CD4-positive, alpha-beta T cell (primary cell): ENCODE data around the gene FERMT2. TPM values are rescaled to one million over a fixed set of nuclear protein-coding genes. Genes with fewer than 3 reads are reported as not detected.

Experiments
- ATAC-seq: fragments of 200-7000 bp; cut with Tn5 transposase; one replicate; pipeline ENCODE4 v1.10.0; 2022; ENCODE audit warnings: mild to moderate bottlenecking; ENCODE audit not compliant: poor library complexity
- CTCF ChIA-PET: fragments of 350-600 bp; sonication (Branson Sonifier 250); formaldehyde crosslinking; loops from one replicate; lab custom pipeline; 2021; ENCODE audit warnings: antibody characterized with exemption, inconsistent platforms; lab: Charles Lee
- POLR2A ChIA-PET: fragments of 350-600 bp; sonication (Branson Sonifier 250); formaldehyde crosslinking; loops from one replicate; lab custom pipeline; 2021; ENCODE audit warnings: antibody characterized with exemption, inconsistent platforms; lab: Charles Lee
- DNase-seq, 14 experiments: peaks; one replicate each; pipeline ENCODE4 v3.0.0-alpha.2; 2013 to 2020; ENCODE audit warnings: mixed read lengths in 2 of 14
- H3K27ac ChIP-seq, 2 donors: one replicate each; pipeline versions ENCODE4 v1.5.1 to v1.7.0; 2013; ENCODE audit warnings: low read length in 2 of 2, low read depth in 1 of 2, mild to moderate bottlenecking in 1 of 2
- H3K27me3 ChIP-seq, 2 experiments: 1 replicate in 1 of 2; 2 replicates in 1 of 2; pipeline versions ENCODE4 v1.6.1 to v1.7.0; 2013; ENCODE audit warnings: low read length in 2 of 2, control low read depth in 1 of 2, mild to moderate bottlenecking in 1 of 2, moderate library complexity in 1 of 2; ENCODE audit not compliant: insufficient read depth in 2 of 2, control insufficient read depth in 1 of 2
- H3K36me3 ChIP-seq: one replicate; pipeline ENCODE4 v1.6.1; 2013; ENCODE audit warnings: low read length, control low read depth; ENCODE audit not compliant: insufficient read depth
- H3K4me1 ChIP-seq: one replicate; pipeline ENCODE4 v1.6.1; 2013; ENCODE audit warnings: low read length, control low read depth; ENCODE audit not compliant: insufficient read depth
- H3K4me3 ChIP-seq: one replicate; pipeline ENCODE4 v1.5.1; 2013; ENCODE audit warnings: mild to moderate bottlenecking, low read length, moderate library complexity
- H3K9me3 ChIP-seq, 2 experiments: 1 replicate in 1 of 2; 2 replicates in 1 of 2; pipeline versions ENCODE4 v1.6.1 to v1.7.0; 2013; ENCODE audit warnings: low read length in 2 of 2, mild to moderate bottlenecking in 2 of 2, control low read depth in 1 of 2, moderate library complexity in 1 of 2; ENCODE audit not compliant: control insufficient read depth in 1 of 2, insufficient read depth in 1 of 2
- H3K27ac Mint-ChIP-seq: one replicate; pipeline ENCODE4 v1.8.0; 2020; ENCODE audit warnings: mixed read lengths
- H3K27me3 Mint-ChIP-seq: one replicate; pipeline ENCODE4 v1.8.0; 2021; ENCODE audit warnings: mixed read lengths
- H3K36me3 Mint-ChIP-seq: one replicate; pipeline ENCODE4 v1.8.0; 2021; ENCODE audit warnings: low read depth, mixed read lengths
- H3K4me1 Mint-ChIP-seq: one replicate; pipeline ENCODE4 v1.8.0; 2021; ENCODE audit warnings: low read depth, mixed read lengths
- H3K4me3 Mint-ChIP-seq: one replicate; pipeline ENCODE4 v1.8.0; 2020; ENCODE audit warnings: mild to moderate bottlenecking, mixed read lengths
- H3K9me3 Mint-ChIP-seq: one replicate; pipeline ENCODE4 v1.8.0; 2020; ENCODE audit warnings: mixed read lengths
- CTCF ChIP-seq: fragments of 200-600 bp; IDR thresholded peaks from one replicate; pipeline ENCODE4 v1.8.0; 2022; ENCODE audit warnings: antibody characterized with exemption, mild to moderate bottlenecking
- intact Hi-C, 2 experiments: fragments of 100-400 bp; cut with DNase I in 1 of 2; cut with micrococcal nuclease in 1 of 2; formaldehyde crosslinking; loops; one replicate each; pipeline versions ENCODE4 v1.15.1 to v1.9.0; 2023 to 2025; cut with DNase I, micrococcal nuclease
- total RNA-seq, 174 experiments: library from RNA in 2 of 174; stranded (reverse) in 2 of 174; gene quantifications; one replicate each; pipeline ENCODE4 v1.2.3 and lab custom pipeline; 2021 to 2026

FERMT2 gene
- total RNA-seq, 2 experiments from 2014 or later = 0.44 to 0.61 TPM

DNA sequence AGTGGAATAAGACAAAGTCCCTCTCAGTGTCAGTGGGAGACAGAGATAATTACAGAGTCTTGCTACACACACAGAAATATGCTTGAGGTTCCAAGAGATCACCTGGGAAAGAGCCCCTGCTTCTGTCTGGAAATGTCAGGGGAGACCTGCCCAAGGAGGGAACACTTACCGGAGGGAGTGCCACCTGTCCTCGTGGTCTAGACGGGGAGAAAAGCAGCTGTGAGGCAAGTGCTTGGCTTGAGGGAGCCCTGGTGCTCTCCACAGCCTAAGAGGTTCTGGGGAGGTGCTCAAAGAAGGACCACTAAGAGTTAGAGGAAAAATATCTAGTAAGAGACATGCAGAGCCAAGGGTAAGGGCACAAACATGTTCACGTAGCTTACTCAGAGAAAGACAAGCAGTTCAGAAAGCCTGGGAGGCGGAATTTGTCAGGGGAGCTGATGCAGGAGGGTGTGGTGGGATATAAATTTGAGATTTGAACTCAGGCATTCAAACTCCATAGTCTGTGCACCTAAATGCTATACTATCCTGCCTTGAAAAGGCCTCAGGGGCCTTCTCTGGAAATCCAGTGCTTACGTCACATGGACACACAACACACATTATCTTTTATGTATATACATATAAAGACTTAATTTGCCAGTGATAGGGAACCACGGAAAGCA, 121.2 kb downstream of the FERMT2 start:
- Mint-ChIP-seq H3K4me3 (no peak overlapping the region), H3K27ac (no peak overlapping the region), H3K4me1 (no peaks in the 10 kb centered on the region), H3K27me3 (peaks cover 2% of the 10 kb centered on the region), H3K36me3 (no peaks in the 10 kb centered on the region), H3K9me3 (no peaks in the 10 kb centered on the region)
- ChIA-PET CTCF (interaction anchor here (0.7 kb wide), 1 partner anchor 131 kb away, joined by 5 read pairs; no protein-coding TSS in a partner anchor), POLR2A (no interaction called here)
- no peak for DNase-seq
- Histone ChIP-seq H3K27ac (no peak overlapping the region), H3K36me3 (no peaks in the 10 kb centered on the region), H3K4me3 (no peak overlapping the region), H3K27me3 (no peaks in the 10 kb centered on the region), H3K4me1 (no peaks in the 10 kb centered on the region), H3K9me3 (no peaks in the 10 kb centered on the region)
- intact Hi-C loops = no loop called here
- ATAC-seq = no peak
- no peak for TF ChIP-seq CTCF

DNA sequence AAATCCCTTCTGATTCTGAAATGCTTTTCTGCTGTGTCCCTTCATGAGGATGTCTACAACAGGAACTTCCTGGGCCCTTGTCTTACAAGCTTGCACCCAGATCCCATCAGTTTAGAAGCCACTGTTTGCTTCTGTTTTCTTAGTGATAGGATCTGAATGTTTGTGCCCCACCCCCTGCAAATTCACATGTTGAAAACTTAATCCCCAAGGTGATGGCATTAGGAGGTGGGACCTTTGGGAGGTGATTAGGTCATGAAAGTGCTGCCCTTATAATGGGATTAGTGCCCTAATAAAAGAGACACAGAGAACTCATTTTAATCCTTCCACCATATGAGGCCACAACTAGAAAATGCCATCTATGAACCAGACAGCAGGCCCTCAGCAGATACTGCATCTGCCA, 123.4 kb downstream of the FERMT2 start:
- CTCF ChIA-PET = no interaction called here
- intact Hi-C loops = no loop called here
- Mint-ChIP-seq H3K27me3 (peaks cover 5% of the 10 kb centered on the region), H3K36me3 (no peaks in the 10 kb centered on the region), H3K27ac (no peak overlapping the region), H3K9me3 (no peaks in the 10 kb centered on the region), H3K4me1 (no peaks in the 10 kb centered on the region), H3K4me3 (no peak overlapping the region)
- TF ChIP-seq CTCF = no peak
- no peaks in the 10 kb centered on the region for H3K4me1 ChIP-seq
- H3K9me3 ChIP-seq = no peaks in the 10 kb centered on the region
- no peaks in the 10 kb centered on the region for H3K27me3 ChIP-seq
- no peak overlapping the region for H3K27ac ChIP-seq
- H3K4me3 ChIP-seq = no peak overlapping the region
- DNase-seq (no peak), ATAC-seq (no peak)
- no peaks in the 10 kb centered on the region for H3K36me3 ChIP-seq
- POLR2A ChIA-PET = interaction anchor here (0.6 to 0.7 kb wide), 2 partner anchors 519 to 1330 kb away, joined by 3 read pairs; no protein-coding TSS in a partner anchor

GRCh38 chr14:52825085-52825484, 125.8 kb downstream of the FERMT2 start:
- Histone ChIP-seq H3K27ac (no peak overlapping the region), H3K27me3 (no peaks in the 10 kb centered on the region), H3K9me3 (no peaks in the 10 kb centered on the region), H3K4me1 (no peaks in the 10 kb centered on the region), H3K4me3 (no peak overlapping the region), H3K36me3 (no peaks in the 10 kb centered on the region)
- ATAC-seq = no peak
- TF ChIP-seq CTCF = no peak
- intact Hi-C loops = loop anchor here in 1 of 2 experiments (2.0 kb wide), 1 partner anchor 230 kb away; no protein-coding TSS in a partner anchor
- ChIA-PET CTCF (interaction anchor here (0.7 to 1.4 kb wide), 4 partner anchors 10 to 1187 kb away, joined by 3 to 18 read pairs (median 3); no protein-coding TSS in a partner anchor), POLR2A (interaction anchor here (1.1 kb wide), 1 partner anchor 136 kb away, joined by 3 read pairs; no protein-coding TSS in a partner anchor)
- H3K27ac Mint-ChIP-seq = no peak overlapping the region
- no peaks in the 10 kb centered on the region for H3K36me3 Mint-ChIP-seq
- H3K27me3 Mint-ChIP-seq = peaks cover 5% of the 10 kb centered on the region
- no peaks in the 10 kb centered on the region for H3K4me1 Mint-ChIP-seq
- DNase-seq = no peak
- H3K9me3 Mint-ChIP-seq = no peaks in the 10 kb centered on the region
- no peak overlapping the region for H3K4me3 Mint-ChIP-seq
